ENCODE data around the gene PGGHG. TPM values are rescaled to one million over a fixed set of nuclear protein-coding genes. Genes with fewer than 3 reads are reported as not detected.
"Not testable (repeated sequence)": the region's sequence is repeated elsewhere in the genome, so short reads cannot be mapped to it uniquely, and the experiment has no call there.

The PGGHG gene
- total and polyA plus RNA-seq, 3 experiments from 2014 or later, result 9.8 to 81.2 (median 81.0) TPM

GRCh38 chr11:331358-332060, 42.6 kb downstream of the PGGHG start:
- no peaks in the 10 kb centered on the region for H3K27me3 ChIP-seq (ENCODE audit: insufficient read depth, low read length, poor library complexity, severe bottlenecking)
- no peaks in the 10 kb centered on the region for H3K36me3 Mint-ChIP-seq
- H3K36me3 ChIP-seq (ENCODE audit: insufficient read depth, low read length), result no peaks in the 10 kb centered on the region
- peaks cover 52 to 60% (median 57%) of the 10 kb centered on the region in 3 donors for H3K4me1 Mint-ChIP-seq
- no peak for DNase-seq
- peak overlapping the region; percentile 41 for H3K4me3 ChIP-seq (ENCODE audit: low read length)
- no peak overlapping the region for H3K27ac ChIP-seq (ENCODE audit: low read depth, low read length)
- no peaks in the 10 kb centered on the region for H3K9me3 ChIP-seq (ENCODE audit: low read length)
- no peaks in the 10 kb centered on the region for H3K9me3 Mint-ChIP-seq
- H3K4me3 Mint-ChIP-seq, result peak overlapping the region; percentile 40 to 84 (median 73)
- no peaks in the 10 kb centered on the region for H3K27me3 Mint-ChIP-seq
- ChIA-PET CTCF (interaction anchor here (1.1 kb wide), 1 partner anchor 81 kb away, joined by 3 read pairs; no protein-coding TSS in a partner anchor), POLR2A (interaction anchor here (0.6 kb wide), 1 partner anchor 42 kb away, joined by 3 read pairs; the partner anchor contains the start of gene PGGHG)
- H3K4me1 ChIP-seq (ENCODE audit: insufficient read depth, low read length), result peaks cover 43% of the 10 kb centered on the region
- H3K27ac Mint-ChIP-seq, result peak overlapping the region; percentile 24 to 95 (median 70)

GRCh38 chr11:332651-333480, 43.9 kb downstream of the PGGHG start:
- H3K27me3 Mint-ChIP-seq, result no peaks in the 10 kb centered on the region
- H3K4me3 ChIP-seq (ENCODE audit: low read length), result no peak overlapping the region
- POLR2A ChIA-PET, result no interaction called here
- H3K36me3 ChIP-seq (ENCODE audit: insufficient read depth, low read length), result no peaks in the 10 kb centered on the region
- no peaks in the 10 kb centered on the region for H3K9me3 ChIP-seq (ENCODE audit: low read length)
- H3K4me3 Mint-ChIP-seq, result peak overlapping the region in 3 of 7 donors; percentile 24 to 55 (median 43)
- peaks cover 43% of the 10 kb centered on the region for H3K4me1 ChIP-seq (ENCODE audit: insufficient read depth, low read length)
- no peaks in the 10 kb centered on the region for H3K9me3 Mint-ChIP-seq
- CTCF ChIA-PET, result no interaction called here
- no peak overlapping the region for H3K27ac ChIP-seq (ENCODE audit: low read depth, low read length)
- no peaks in the 10 kb centered on the region for H3K36me3 Mint-ChIP-seq
- DNase-seq, result no peak
- peak overlapping the region in 2 of 8 donors; percentile 60 to 80 for H3K27ac Mint-ChIP-seq
- peaks cover 45 to 51% (median 49%) of the 10 kb centered on the region in 3 donors for H3K4me1 Mint-ChIP-seq
- no peaks in the 10 kb centered on the region for H3K27me3 ChIP-seq (ENCODE audit: insufficient read depth, low read length, poor library complexity, severe bottlenecking)

GRCh38 chr11:333616-334263, 44.8 kb downstream of the PGGHG start:
- H3K4me3 Mint-ChIP-seq; H3K27me3 Mint-ChIP-seq; H3K9me3 Mint-ChIP-seq; H3K36me3 ChIP-seq (ENCODE audit: insufficient read depth, low read length); DNase-seq; H3K4me3 ChIP-seq (ENCODE audit: low read length); CTCF ChIA-PET; H3K27ac ChIP-seq (ENCODE audit: low read depth, low read length); H3K27me3 ChIP-seq (ENCODE audit: insufficient read depth, low read length, poor library complexity, severe bottlenecking); H3K36me3 Mint-ChIP-seq; POLR2A ChIA-PET; H3K9me3 ChIP-seq (ENCODE audit: low read length): not testable (repeated sequence)
- peaks cover 43% of the 10 kb centered on the region for H3K4me1 ChIP-seq (ENCODE audit: insufficient read depth, low read length)
- H3K4me1 Mint-ChIP-seq, result peaks cover 45% of the 10 kb centered on the region in 3 donors
- peak overlapping the region in 1 of 8 donors; percentile 80 for H3K27ac Mint-ChIP-seq

- no peaks in the 10 kb centered on the region for H3K9me3 ChIP-seq (ENCODE audit: low read length)
- H3K27ac ChIP-seq (ENCODE audit: low read depth, low read length), result no peak overlapping the region
- ChIA-PET CTCF (no interaction called here), POLR2A (no interaction called here)
- H3K36me3 ChIP-seq (ENCODE audit: insufficient read depth, low read length), result no peaks in the 10 kb centered on the region
- H3K4me3 ChIP-seq (ENCODE audit: low read length), result no peak overlapping the region
- no peak for DNase-seq
- no peaks in the 10 kb centered on the region for H3K27me3 Mint-ChIP-seq
- peaks cover 39 to 41% (median 39%) of the 10 kb centered on the region in 3 donors for H3K4me1 Mint-ChIP-seq
- H3K4me1 ChIP-seq (ENCODE audit: insufficient read depth, low read length), result peaks cover 41% of the 10 kb centered on the region
- H3K4me3 Mint-ChIP-seq, result no peak overlapping the region
- H3K27ac Mint-ChIP-seq, result no peak overlapping the region
- H3K27me3 ChIP-seq (ENCODE audit: insufficient read depth, low read length, poor library complexity, severe bottlenecking), result no peaks in the 10 kb centered on the region
- H3K9me3 Mint-ChIP-seq, result no peaks in the 10 kb centered on the region
- no peaks in the 10 kb centered on the region for H3K36me3 Mint-ChIP-seq
These were observed 45.5 kb downstream of the PGGHG start for GRCh38 chr11:334264-334994.

GRCh38 chr11:335779-336658, 47.1 kb downstream of the PGGHG start:
- peaks cover 25% of the 10 kb centered on the region for H3K4me1 ChIP-seq (ENCODE audit: insufficient read depth, low read length)
- no peak overlapping the region for H3K4me3 Mint-ChIP-seq
- ChIA-PET POLR2A (interaction anchor here (1.0 kb wide), 1 partner anchor 24 kb away, joined by 3 read pairs; no protein-coding TSS in a partner anchor), CTCF (no interaction called here)
- H3K4me1 Mint-ChIP-seq, result peaks cover 23 to 29% (median 26%) of the 10 kb centered on the region in 3 donors
- H3K9me3 ChIP-seq (ENCODE audit: low read length), result no peaks in the 10 kb centered on the region
- no peaks in the 10 kb centered on the region for H3K27me3 ChIP-seq (ENCODE audit: insufficient read depth, low read length, poor library complexity, severe bottlenecking)
- H3K9me3 Mint-ChIP-seq, result no peaks in the 10 kb centered on the region
- no peaks in the 10 kb centered on the region for H3K36me3 ChIP-seq (ENCODE audit: insufficient read depth, low read length)
- no peak for DNase-seq
- no peak overlapping the region for H3K27ac ChIP-seq (ENCODE audit: low read depth, low read length)
- no peak overlapping the region for H3K4me3 ChIP-seq (ENCODE audit: low read length)
- H3K27me3 Mint-ChIP-seq, result peaks cover 0 to 1% of the 10 kb centered on the region in 2 donors
- H3K36me3 Mint-ChIP-seq, result no peaks in the 10 kb centered on the region
- peak overlapping the region in 3 of 8 donors; percentile 7 to 59 (median 58) for H3K27ac Mint-ChIP-seq

GRCh38 chr11:336659-337198, 47.8 kb downstream of the PGGHG start:
- Mint-ChIP-seq H3K27me3 (peaks cover 0 to 3% of the 10 kb centered on the region in 2 donors), H3K27ac (peak overlapping the region in 2 of 8 donors; percentile 18 to 43), H3K36me3 (no peaks in the 10 kb centered on the region), H3K4me1 (peaks cover 16 to 21% (median 19%) of the 10 kb centered on the region in 3 donors), H3K4me3 (no peak overlapping the region), H3K9me3 (no peaks in the 10 kb centered on the region)
- no peaks in the 10 kb centered on the region for H3K27me3 ChIP-seq (ENCODE audit: insufficient read depth, low read length, poor library complexity, severe bottlenecking)
- H3K4me1 ChIP-seq (ENCODE audit: insufficient read depth, low read length), result peaks cover 18% of the 10 kb centered on the region
- no peak overlapping the region for H3K4me3 ChIP-seq (ENCODE audit: low read length)
- no peak for DNase-seq
- CTCF ChIA-PET, result no interaction called here
- H3K36me3 ChIP-seq (ENCODE audit: insufficient read depth, low read length), result no peaks in the 10 kb centered on the region
- POLR2A ChIA-PET, result no interaction called here
- no peak overlapping the region for H3K27ac ChIP-seq (ENCODE audit: low read depth, low read length)
- H3K9me3 ChIP-seq (ENCODE audit: low read length), result no peaks in the 10 kb centered on the region

- no peak overlapping the region for H3K27ac ChIP-seq (ENCODE audit: low read depth, low read length)
- Mint-ChIP-seq H3K27me3 (peaks cover 0 to 3% of the 10 kb centered on the region in 2 donors), H3K27ac (no peak overlapping the region), H3K36me3 (no peaks in the 10 kb centered on the region), H3K4me1 (peaks cover 14 to 24% (median 17%) of the 10 kb centered on the region in 3 donors), H3K4me3 (no peak overlapping the region), H3K9me3 (no peaks in the 10 kb centered on the region)
- H3K4me1 ChIP-seq (ENCODE audit: insufficient read depth, low read length), result peaks cover 22% of the 10 kb centered on the region
- no peak for DNase-seq
- ChIA-PET POLR2A (no interaction called here), CTCF (interaction anchor here (3.7 kb wide), 1 partner anchor 16 kb away, joined by 25 read pairs; no protein-coding TSS in a partner anchor)
- H3K4me3 ChIP-seq (ENCODE audit: low read length), result no peak overlapping the region
- no peaks in the 10 kb centered on the region for H3K9me3 ChIP-seq (ENCODE audit: low read length)
- H3K36me3 ChIP-seq (ENCODE audit: insufficient read depth, low read length), result no peaks in the 10 kb centered on the region
- no peaks in the 10 kb centered on the region for H3K27me3 ChIP-seq (ENCODE audit: insufficient read depth, low read length, poor library complexity, severe bottlenecking)
These were observed 48.8 kb downstream of the PGGHG start for GRCh38 chr11:337711-338110.
